WTC11 (cell line): Measurements from ENCODE around the gene HRAS.

Source experiments
- ESRRA ChIP-seq: sonication (generic); formaldehyde crosslinking; IDR thresholded peaks from 2 replicates; pipeline ENCODE4 v1.8.1; 2022; ENCODE audit warnings: mild to moderate bottlenecking, missing genetic modification reagents, borderline replicate concordance
- ETV6 ChIP-seq: sonication (generic); formaldehyde crosslinking; IDR thresholded peaks from 2 replicates; pipeline ENCODE4 v1.8.1; 2022; ENCODE audit warnings: mild to moderate bottlenecking, missing genetic modification reagents
- GRHL2 ChIP-seq: fragments of 250-450 bp; sonication (Bioruptor Pico); IDR thresholded peaks from 2 replicates; pipeline ENCODE4 v1.8.0; 2022; ENCODE audit warnings: mild to moderate bottlenecking, moderate library complexity; ENCODE audit not compliant: insufficient replicate concordance, severe bottlenecking
- KAT7 ChIP-seq: sonication (generic); formaldehyde crosslinking; IDR thresholded peaks from 2 replicates; pipeline ENCODE4 v1.8.1; 2023; ENCODE audit warnings: missing genetic modification reagents, mild to moderate bottlenecking, borderline replicate concordance
- NR1H2 ChIP-seq: sonication (generic); formaldehyde crosslinking; IDR thresholded peaks from 2 replicates; pipeline ENCODE4 v1.9.0; 2021; ENCODE audit warnings: mild to moderate bottlenecking, moderate library complexity, missing genetic modification reagents
- ZNF416 ChIP-seq: fragments of 250-450 bp; sonication (Bioruptor Pico); IDR thresholded peaks from 2 replicates; pipeline ENCODE4 v1.9.0; 2021; ENCODE audit warnings: mild to moderate bottlenecking, inconsistent platforms
- TF ChIP-seq, protein P1 (sequence below): sonication (generic); formaldehyde crosslinking; IDR thresholded peaks from 2 replicates; pipeline ENCODE4 v1.8.0; 2022; ENCODE audit warnings: mild to moderate bottlenecking, missing genetic modification reagents
- TF ChIP-seq, protein P2 (sequence below): fragments of 200-600 bp; IDR thresholded peaks from 2 replicates; pipeline ENCODE4 v1.8.0; 2022; ENCODE audit warnings: antibody characterized with exemption
- TF ChIP-seq, protein P3 (sequence below): sonication (generic); formaldehyde crosslinking; IDR thresholded peaks from 2 replicates; pipeline ENCODE4 v1.8.1; 2022; ENCODE audit warnings: mild to moderate bottlenecking, moderate library complexity, missing genetic modification reagents
- TF ChIP-seq, protein P4 (sequence below): sonication (generic); formaldehyde crosslinking; IDR thresholded peaks from 2 replicates; pipeline ENCODE4 v1.8.0; 2022; ENCODE audit warnings: mild to moderate bottlenecking, missing genetic modification reagents
- TF ChIP-seq, protein P5 (sequence below): sonication (generic); formaldehyde crosslinking; IDR thresholded peaks from 2 replicates; pipeline ENCODE4 v1.8.0; 2022; ENCODE audit warnings: missing genetic modification reagents

DNA sequence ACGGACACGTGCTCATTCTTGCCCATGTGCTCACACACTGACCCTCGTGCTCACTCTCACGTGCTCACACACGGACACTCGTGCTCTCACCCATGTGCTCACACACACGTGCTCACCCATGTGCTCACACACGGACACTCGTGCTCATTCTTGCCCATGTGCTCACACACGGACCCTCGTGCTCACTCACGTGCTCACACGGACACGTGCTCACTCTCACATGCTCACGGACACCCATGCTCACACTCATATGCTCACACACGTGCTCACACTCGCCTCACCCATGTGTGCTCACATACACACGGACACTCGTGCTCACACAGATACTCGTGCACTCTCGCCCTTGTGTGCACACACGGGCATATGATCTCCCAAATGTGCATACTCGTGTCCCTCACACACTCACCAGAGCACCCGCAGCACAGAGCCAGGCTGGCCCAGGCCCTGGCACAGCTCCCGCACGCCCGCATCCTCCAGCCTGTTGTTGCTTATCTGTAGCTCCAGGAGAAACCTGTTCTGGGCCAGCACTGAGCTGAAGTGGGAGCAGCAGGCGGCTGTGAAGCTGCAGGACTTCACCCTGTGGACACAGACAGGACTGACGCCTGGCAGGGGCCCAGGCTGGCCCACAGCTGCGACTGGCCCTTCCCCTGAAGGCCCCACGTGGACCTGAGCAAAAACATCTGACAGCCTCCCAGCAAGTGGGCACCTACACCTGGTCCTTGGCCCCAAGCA is 37.6 kb downstream of the HRAS start:
- TF ChIP-seq, protein P1, sequence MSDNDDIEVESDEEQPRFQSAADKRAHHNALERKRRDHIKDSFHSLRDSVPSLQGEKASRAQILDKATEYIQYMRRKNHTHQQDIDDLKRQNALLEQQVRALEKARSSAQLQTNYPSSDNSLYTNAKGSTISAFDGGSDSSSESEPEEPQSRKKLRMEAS, result no peak
- TF ChIP-seq, protein P2, sequence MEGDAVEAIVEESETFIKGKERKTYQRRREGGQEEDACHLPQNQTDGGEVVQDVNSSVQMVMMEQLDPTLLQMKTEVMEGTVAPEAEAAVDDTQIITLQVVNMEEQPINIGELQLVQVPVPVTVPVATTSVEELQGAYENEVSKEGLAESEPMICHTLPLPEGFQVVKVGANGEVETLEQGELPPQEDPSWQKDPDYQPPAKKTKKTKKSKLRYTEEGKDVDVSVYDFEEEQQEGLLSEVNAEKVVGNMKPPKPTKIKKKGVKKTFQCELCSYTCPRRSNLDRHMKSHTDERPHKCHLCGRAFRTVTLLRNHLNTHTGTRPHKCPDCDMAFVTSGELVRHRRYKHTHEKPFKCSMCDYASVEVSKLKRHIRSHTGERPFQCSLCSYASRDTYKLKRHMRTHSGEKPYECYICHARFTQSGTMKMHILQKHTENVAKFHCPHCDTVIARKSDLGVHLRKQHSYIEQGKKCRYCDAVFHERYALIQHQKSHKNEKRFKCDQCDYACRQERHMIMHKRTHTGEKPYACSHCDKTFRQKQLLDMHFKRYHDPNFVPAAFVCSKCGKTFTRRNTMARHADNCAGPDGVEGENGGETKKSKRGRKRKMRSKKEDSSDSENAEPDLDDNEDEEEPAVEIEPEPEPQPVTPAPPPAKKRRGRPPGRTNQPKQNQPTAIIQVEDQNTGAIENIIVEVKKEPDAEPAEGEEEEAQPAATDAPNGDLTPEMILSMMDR, result no peak
- TF ChIP-seq ESRRA (CRISPR knock-in tag), result no peak
- TF ChIP-seq, protein P3, sequence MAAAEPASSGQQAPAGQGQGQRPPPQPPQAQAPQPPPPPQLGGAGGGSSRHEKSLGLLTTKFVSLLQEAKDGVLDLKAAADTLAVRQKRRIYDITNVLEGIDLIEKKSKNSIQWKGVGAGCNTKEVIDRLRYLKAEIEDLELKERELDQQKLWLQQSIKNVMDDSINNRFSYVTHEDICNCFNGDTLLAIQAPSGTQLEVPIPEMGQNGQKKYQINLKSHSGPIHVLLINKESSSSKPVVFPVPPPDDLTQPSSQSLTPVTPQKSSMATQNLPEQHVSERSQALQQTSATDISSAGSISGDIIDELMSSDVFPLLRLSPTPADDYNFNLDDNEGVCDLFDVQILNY, result no peak
- no peak for TF ChIP-seq ETV6 (CRISPR knock-in tag)
- TF ChIP-seq KAT7, result no peak
- no peak for TF ChIP-seq GRHL2 (CRISPR knock-in tag)
- TF ChIP-seq, protein P4, sequence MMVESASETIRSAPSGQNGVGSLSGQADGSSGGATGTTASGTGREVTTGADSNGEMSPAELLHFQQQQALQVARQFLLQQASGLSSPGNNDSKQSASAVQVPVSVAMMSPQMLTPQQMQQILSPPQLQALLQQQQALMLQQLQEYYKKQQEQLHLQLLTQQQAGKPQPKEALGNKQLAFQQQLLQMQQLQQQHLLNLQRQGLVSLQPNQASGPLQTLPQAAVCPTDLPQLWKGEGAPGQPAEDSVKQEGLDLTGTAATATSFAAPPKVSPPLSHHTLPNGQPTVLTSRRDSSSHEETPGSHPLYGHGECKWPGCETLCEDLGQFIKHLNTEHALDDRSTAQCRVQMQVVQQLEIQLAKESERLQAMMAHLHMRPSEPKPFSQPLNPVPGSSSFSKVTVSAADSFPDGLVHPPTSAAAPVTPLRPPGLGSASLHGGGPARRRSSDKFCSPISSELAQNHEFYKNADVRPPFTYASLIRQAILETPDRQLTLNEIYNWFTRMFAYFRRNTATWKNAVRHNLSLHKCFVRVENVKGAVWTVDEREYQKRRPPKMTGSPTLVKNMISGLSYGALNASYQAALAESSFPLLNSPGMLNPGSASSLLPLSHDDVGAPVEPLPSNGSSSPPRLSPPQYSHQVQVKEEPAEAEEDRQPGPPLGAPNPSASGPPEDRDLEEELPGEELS (CRISPR knock-in tag), result no peak
- TF ChIP-seq, protein P5, sequence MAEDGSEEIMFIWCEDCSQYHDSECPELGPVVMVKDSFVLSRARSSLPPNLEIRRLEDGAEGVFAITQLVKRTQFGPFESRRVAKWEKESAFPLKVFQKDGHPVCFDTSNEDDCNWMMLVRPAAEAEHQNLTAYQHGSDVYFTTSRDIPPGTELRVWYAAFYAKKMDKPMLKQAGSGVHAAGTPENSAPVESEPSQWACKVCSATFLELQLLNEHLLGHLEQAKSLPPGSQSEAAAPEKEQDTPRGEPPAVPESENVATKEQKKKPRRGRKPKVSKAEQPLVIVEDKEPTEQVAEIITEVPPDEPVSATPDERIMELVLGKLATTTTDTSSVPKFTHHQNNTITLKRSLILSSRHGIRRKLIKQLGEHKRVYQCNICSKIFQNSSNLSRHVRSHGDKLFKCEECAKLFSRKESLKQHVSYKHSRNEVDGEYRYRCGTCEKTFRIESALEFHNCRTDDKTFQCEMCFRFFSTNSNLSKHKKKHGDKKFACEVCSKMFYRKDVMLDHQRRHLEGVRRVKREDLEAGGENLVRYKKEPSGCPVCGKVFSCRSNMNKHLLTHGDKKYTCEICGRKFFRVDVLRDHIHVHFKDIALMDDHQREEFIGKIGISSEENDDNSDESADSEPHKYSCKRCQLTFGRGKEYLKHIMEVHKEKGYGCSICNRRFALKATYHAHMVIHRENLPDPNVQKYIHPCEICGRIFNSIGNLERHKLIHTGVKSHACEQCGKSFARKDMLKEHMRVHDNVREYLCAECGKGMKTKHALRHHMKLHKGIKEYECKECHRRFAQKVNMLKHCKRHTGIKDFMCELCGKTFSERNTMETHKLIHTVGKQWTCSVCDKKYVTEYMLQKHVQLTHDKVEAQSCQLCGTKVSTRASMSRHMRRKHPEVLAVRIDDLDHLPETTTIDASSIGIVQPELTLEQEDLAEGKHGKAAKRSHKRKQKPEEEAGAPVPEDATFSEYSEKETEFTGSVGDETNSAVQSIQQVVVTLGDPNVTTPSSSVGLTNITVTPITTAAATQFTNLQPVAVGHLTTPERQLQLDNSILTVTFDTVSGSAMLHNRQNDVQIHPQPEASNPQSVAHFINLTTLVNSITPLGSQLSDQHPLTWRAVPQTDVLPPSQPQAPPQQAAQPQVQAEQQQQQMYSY, result no peak
- no peak for TF ChIP-seq NR1H2 (CRISPR knock-in tag)
- no peak for TF ChIP-seq ZNF416
